Psoas muscle (tissue), 8 donors: ENCODE results near the gene RDH13. TPM values are rescaled to one million over a fixed set of nuclear protein-coding genes. Genes with fewer than 3 reads are reported as not detected.
"Not testable (repeated sequence)": the region's sequence is repeated elsewhere in the genome, so short reads cannot be mapped to it uniquely, and the experiment has no call there.

Experiments
- ATAC-seq, 4 donors: fragments of 200-7000 bp; cut with Tn5 transposase; one replicate each; pipeline ENCODE4 v1.9.1; 2020; ENCODE audit warnings: moderate library complexity in 3 of 4, mild to moderate bottlenecking in 2 of 4
- DNase-seq, 2 donors: peaks; one replicate each; pipeline ENCODE4 v3.0.0-alpha.2; 2020
- H3K27ac ChIP-seq: fragments of 200-600 bp; one replicate; pipeline ENCODE4 v1.8.0; 2022
- H3K27me3 ChIP-seq, 3 donors: fragments of 200-600 bp in 1 of 3; one replicate each; pipeline versions ENCODE4 v1.6.1 to v1.8.0; 2013 to 2022; ENCODE audit warnings: low read length in 2 of 3, mild to moderate bottlenecking in 2 of 3, moderate library complexity in 1 of 3; ENCODE audit not compliant: insufficient read depth in 3 of 3
- H3K36me3 ChIP-seq, 2 donors: fragments of 200-600 bp in 1 of 2; one replicate each; pipeline versions ENCODE4 v1.6.1 to v1.8.0; 2013 to 2022; ENCODE audit warnings: low read depth in 1 of 2, mild to moderate bottlenecking in 1 of 2, moderate library complexity in 1 of 2; ENCODE audit not compliant: insufficient read depth in 1 of 2
- H3K4me1 ChIP-seq: fragments of 200-600 bp; one replicate; pipeline ENCODE4 v1.8.0; 2022
- H3K4me3 ChIP-seq: fragments of 200-600 bp; one replicate; pipeline ENCODE4 v1.8.0; 2022; ENCODE audit warnings: mild to moderate bottlenecking
- H3K9me3 ChIP-seq: fragments of 200-600 bp; one replicate; pipeline ENCODE4 v1.8.0; 2022
- CTCF ChIP-seq: fragments of 200-600 bp; IDR thresholded peaks from one replicate; pipeline ENCODE4 v1.8.0; 2022; ENCODE audit warnings: antibody characterized with exemption
- WGBS, 3 donors: extraction: QIAGEN DNeasy Blood & Tissue Kit; methylation state at CpG; one replicate each; pipeline versions ENCODE4 v1.1.6 to v1.1.7; 2013; 5-methylcytosine and 5-hydroxymethylcytosine counted together
- intact Hi-C, 2 donors: fragments of 100-400 bp; cut with DNase I; formaldehyde crosslinking; loops; one replicate each; pipeline versions ENCODE4 v1.11.0 to v1.14.2; 2022
- polyA plus RNA-seq, 3 donors: library from polyadenylated mRNA; stranded (reverse); fragments of 200-250 nt; gene quantifications; one replicate each; pipeline ENCODE4 v1.2.3, GENCODE V29; 2013
- total RNA-seq, 4 donors: library from RNA; stranded (reverse); fragmentation: NEBNext Ultra II Directional in 2 of 4; extraction: Animal tissue kit (Norgen Biotek cat#: 25700) in 2 of 4; gene quantifications; one replicate each; pipeline versions ENCODE4 v1.2.1 to v1.2.4, GENCODE V29; 2021 to 2023
- donor health status: healthy with polysubstance abuse.
- donor health status: DM: no; HTN: no; CAD: no; lungs with moderate emphysema.
- donor health status: Bipolar disorder and iron deficiency.
- donor health status: healthy.
- donor health status: DM: yes; HTN: yes; CAD: no.
- donor health status: DM: no; HTN: no; CAD: no.
- donor health status: DM: no; HTN: no; CAD: no.
- donor health status: DM: yes; HTN: yes; CAD: no.

RDH13 gene
- total and polyA plus RNA-seq, 7 donors = 4.5 to 18.0 (median 13.1) TPM

- no peaks in the 10 kb centered on the region for H3K9me3 ChIP-seq
- peaks cover 0 to 59% (median 34%) of the 10 kb centered on the region in 3 donors for H3K27me3 ChIP-seq
- H3K4me3 ChIP-seq = no peak overlapping the region
- WGBS, 3 donors = 91 to 96% (median 92%) methylated on average over 2 of the region's 2 CpGs
- no peak for DNase-seq
- intact Hi-C loops = no loop called here
- ATAC-seq = no peak
- H3K36me3 ChIP-seq = no peaks in the 10 kb centered on the region
- H3K27ac ChIP-seq = no peak overlapping the region
- H3K4me1 ChIP-seq = no peaks in the 10 kb centered on the region
- no peak for TF ChIP-seq CTCF
These were observed 6.9 kb upstream of the RDH13 start for GRCh38 chr19:55069865-55070197.

DNA sequence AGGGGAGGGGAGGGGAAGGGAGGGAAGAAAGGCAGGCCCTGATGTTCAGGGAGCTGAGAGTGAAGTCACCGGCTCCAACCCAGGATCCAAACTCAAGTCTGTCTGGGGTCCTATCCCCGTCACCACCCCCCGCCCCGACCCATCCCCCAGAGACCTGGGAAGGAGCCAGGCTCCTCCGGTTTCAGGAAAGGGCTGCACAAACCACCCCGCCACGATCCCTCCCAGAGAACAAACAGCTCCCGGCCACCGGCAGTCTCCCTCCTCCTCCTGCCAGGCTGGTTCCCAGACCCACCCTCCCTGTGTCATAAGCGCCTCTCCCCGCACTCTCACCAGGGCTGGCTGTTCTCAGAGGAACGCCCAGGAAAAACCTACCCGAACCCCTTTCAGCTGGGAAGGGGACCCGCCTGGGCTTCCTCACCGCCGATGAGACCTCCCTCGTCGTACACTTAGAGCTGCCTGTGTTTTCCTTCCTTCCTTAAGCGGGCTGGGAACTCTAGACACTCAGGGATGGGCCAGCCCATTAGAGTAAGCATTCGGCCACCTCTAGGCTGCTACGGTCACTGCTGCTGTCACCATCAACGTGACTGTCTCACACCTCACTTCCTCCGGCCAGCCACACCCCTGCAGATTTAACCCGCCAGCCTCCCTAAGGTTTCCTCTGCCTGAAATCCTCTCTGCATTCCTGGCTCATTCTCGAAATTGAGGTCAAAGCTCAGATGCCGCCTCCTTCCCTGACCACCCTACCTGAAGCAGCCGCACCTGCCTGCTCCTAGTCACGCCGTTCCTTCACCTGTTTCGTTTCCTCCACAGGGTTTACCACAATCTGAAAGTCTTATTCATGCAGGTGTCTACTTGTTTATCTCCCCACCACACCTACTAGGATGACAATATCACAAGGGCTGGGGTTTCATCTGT lies 6.3 kb upstream of the RDH13 start:
- Histone ChIP-seq H3K9me3 (no peaks in the 10 kb centered on the region), H3K4me3 (no peak overlapping the region), H3K27ac (no peak overlapping the region), H3K4me1 (no peaks in the 10 kb centered on the region), H3K27me3 (peaks cover 0 to 56% (median 33%) of the 10 kb centered on the region in 3 donors), H3K36me3 (no peaks in the 10 kb centered on the region)
- intact Hi-C loops = no loop called here
- ATAC-seq (peak in 3 of 4 donors; percentile 24 to 50 (median 44)), DNase-seq (peak in 1 of 2 donors; percentile 56)
- WGBS, 3 donors = 5 to 7% (median 5%) methylated on average over 24 to 30 of the region's 30 CpGs
- TF ChIP-seq CTCF = no peak

GRCh38 chr19:55067869-55068268 lies 4.9 kb upstream of the RDH13 start:
- no peaks in the 10 kb centered on the region for H3K9me3 ChIP-seq
- DNase-seq (no peak), ATAC-seq (no peak)
- peaks cover 0 to 45% (median 31%) of the 10 kb centered on the region in 3 donors for H3K27me3 ChIP-seq
- TF ChIP-seq CTCF = no peak
- intact Hi-C loops = no loop called here
- no peaks in the 10 kb centered on the region for H3K4me1 ChIP-seq
- WGBS, 3 donors = 21 to 31% (median 25%) methylated on average over 3 of the region's 3 CpGs
- no peak overlapping the region for H3K27ac ChIP-seq
- no peak overlapping the region for H3K4me3 ChIP-seq
- no peaks in the 10 kb centered on the region for H3K36me3 ChIP-seq

- DNase-seq = no peak
- Histone ChIP-seq H3K9me3 (no peaks in the 10 kb centered on the region), H3K27me3 (peaks cover 0 to 35% (median 24%) of the 10 kb centered on the region in 3 donors), H3K4me1 (peaks cover 4% of the 10 kb centered on the region), H3K27ac (no peak overlapping the region), H3K36me3 (no peaks in the 10 kb centered on the region), H3K4me3 (no peak overlapping the region)
- intact Hi-C loops = no loop called here
- WGBS, 3 donors = 6 to 18% (median 14%) methylated on average over 2 of the region's 2 CpGs
- ATAC-seq = no peak
- no peak for TF ChIP-seq CTCF
These were observed 3.3 kb upstream of the RDH13 start for GRCh38 chr19:55066107-55066709.

- H3K4me1 ChIP-seq, H3K4me3 ChIP-seq, H3K27ac ChIP-seq, H3K9me3 ChIP-seq, DNase-seq, H3K36me3 ChIP-seq, ATAC-seq, intact Hi-C loops: not testable (repeated sequence)
- peaks cover 0 to 28% (median 17%) of the 10 kb centered on the region in 3 donors for H3K27me3 ChIP-seq
- 77 to 81% (median 80%) methylated on average over 9 of the region's 9 CpGs for WGBS, 3 donors
These were observed 2.6 kb upstream of the RDH13 start for GRCh38 chr19:55065516-55065915.
